Bronchial epithelial cell (primary cell): Measurements from ENCODE around the gene PTPN7. TPM values are rescaled to one million over a fixed set of nuclear protein-coding genes. Genes with fewer than 3 reads are reported as not detected.

Source experiments
- DNase-seq: peaks from one replicate; pipeline ENCODE4 v3.0.0-alpha.2; 2010; ENCODE audit warnings: low read depth
- FAIRE-seq: peaks from 2 replicates; lab custom pipeline; 2011; peaks lifted over from hg19 to GRCh38; lab: Jason Lieb, UNC
- H3K27me3 ChIP-seq: 2 replicates; pipeline ENCODE4 v1.5.1; 2011; ENCODE audit warnings: low read length; ENCODE audit not compliant: control insufficient read depth, insufficient read depth
- H3K36me3 ChIP-seq: 2 replicates; pipeline ENCODE4 v1.5.1; 2011; ENCODE audit warnings: low read length; ENCODE audit not compliant: control insufficient read depth, insufficient read depth
- H3K4me3 ChIP-seq: 2 replicates; pipeline ENCODE4 v1.5.1; 2011; ENCODE audit warnings: mild to moderate bottlenecking, low read depth, low read length, control low read depth
- total RNA-seq: library from RNA; depleted of rRNA; stranded (reverse); fragments of >200 nt; gene quantifications from 2 replicates; pipeline ENCODE4 v1.2.1, GENCODE V29; 2014
- TF ChIP-seq, protein P1 (sequence below): IDR thresholded peaks from 2 replicates; pipeline ENCODE4 v1.5.1; 2011; ENCODE audit warnings: mild to moderate bottlenecking, moderate library complexity, low read length, control low read depth, inconsistent platforms; ENCODE audit not compliant: insufficient read depth, severe bottlenecking

The PTPN7 gene
- total RNA-seq, 1 donor from 2014 or later: not detected

GRCh38 chr1:202162418-202163280 lies 2.2 kb upstream of the PTPN7 start:
- DNase-seq (no peak), FAIRE-seq (no peak)
- TF ChIP-seq, protein P1, sequence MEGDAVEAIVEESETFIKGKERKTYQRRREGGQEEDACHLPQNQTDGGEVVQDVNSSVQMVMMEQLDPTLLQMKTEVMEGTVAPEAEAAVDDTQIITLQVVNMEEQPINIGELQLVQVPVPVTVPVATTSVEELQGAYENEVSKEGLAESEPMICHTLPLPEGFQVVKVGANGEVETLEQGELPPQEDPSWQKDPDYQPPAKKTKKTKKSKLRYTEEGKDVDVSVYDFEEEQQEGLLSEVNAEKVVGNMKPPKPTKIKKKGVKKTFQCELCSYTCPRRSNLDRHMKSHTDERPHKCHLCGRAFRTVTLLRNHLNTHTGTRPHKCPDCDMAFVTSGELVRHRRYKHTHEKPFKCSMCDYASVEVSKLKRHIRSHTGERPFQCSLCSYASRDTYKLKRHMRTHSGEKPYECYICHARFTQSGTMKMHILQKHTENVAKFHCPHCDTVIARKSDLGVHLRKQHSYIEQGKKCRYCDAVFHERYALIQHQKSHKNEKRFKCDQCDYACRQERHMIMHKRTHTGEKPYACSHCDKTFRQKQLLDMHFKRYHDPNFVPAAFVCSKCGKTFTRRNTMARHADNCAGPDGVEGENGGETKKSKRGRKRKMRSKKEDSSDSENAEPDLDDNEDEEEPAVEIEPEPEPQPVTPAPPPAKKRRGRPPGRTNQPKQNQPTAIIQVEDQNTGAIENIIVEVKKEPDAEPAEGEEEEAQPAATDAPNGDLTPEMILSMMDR: no peak
- H3K4me3 ChIP-seq: no peak overlapping the region
- peaks cover 1% of the 10 kb centered on the region for H3K27me3 ChIP-seq
- H3K36me3 ChIP-seq: no peaks in the 10 kb centered on the region

- TF ChIP-seq, protein P1: no peak
- no peaks in the 10 kb centered on the region for H3K36me3 ChIP-seq
- DNase-seq (no peak), FAIRE-seq (no peak)
- peaks cover 1% of the 10 kb centered on the region for H3K27me3 ChIP-seq
- H3K4me3 ChIP-seq: no peak overlapping the region
Observed at GRCh38 chr1:202162047-202162417, 1.6 kb upstream of the PTPN7 start.

DNA sequence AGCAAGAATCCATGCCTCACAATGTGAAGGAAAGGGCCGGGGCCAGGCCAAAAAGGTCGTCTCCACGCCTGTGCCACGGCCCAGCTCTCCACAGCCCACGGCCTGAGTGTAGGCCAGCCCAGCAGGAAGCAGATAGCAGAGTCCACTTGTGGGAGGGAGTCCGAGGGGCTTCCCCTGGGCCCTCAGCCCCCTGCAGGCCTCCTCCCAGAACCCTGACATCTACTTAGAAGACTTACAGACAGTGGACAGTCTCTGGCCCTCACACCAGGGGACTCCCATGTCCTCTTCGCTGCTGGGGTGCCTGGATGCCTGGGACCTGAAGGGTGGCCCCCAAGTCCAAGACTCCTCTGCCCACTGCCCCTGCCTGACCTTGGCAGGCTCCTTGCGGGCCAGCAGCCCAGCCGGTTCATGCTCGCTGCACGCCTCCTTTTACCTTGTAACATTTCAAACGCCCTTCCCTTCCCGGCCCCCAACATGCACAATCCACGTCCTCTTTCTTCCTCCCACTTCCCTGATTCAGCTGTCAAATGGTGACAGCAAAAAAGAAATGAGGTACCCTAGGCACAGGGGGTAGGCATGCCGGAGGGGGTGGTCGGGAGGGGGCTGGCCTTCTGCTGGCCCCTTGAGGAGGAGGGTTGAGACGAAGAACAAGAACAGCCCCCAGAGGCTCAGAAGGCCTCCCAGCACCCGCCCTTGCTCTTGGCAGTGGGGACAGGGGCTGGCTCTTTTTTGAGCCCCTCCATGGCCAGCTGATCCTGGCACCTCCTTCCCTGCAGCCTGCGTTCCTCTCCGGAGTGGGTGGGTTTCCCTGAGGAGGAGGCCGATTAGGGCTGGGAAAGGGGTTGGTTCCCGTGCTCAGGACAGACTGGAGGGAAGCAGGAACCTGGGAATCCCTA lies 997 bp upstream of the PTPN7 start:
- no peaks in the 10 kb centered on the region for H3K36me3 ChIP-seq
- DNase-seq (no peak), FAIRE-seq (no peak)
- no peak overlapping the region for H3K4me3 ChIP-seq
- TF ChIP-seq, protein P1: no peak
- H3K27me3 ChIP-seq: peaks cover 1% of the 10 kb centered on the region

- FAIRE-seq (no peak), DNase-seq (no peak)
- Histone ChIP-seq H3K36me3 (no peaks in the 10 kb centered on the region), H3K27me3 (peaks cover 1% of the 10 kb centered on the region), H3K4me3 (no peak overlapping the region)
- TF ChIP-seq, protein P1: no peak
Observed at GRCh38 chr1:202159534-202160371, 649 bp downstream of the PTPN7 start.

- no peak for FAIRE-seq
- no peak overlapping the region for H3K4me3 ChIP-seq
- H3K36me3 ChIP-seq: no peaks in the 10 kb centered on the region
- TF ChIP-seq, protein P1: no peak
- peaks cover 1% of the 10 kb centered on the region for H3K27me3 ChIP-seq
- DNase-seq: no peak
Observed at GRCh38 chr1:202158810-202159533, 1.4 kb downstream of the PTPN7 start.
